ENCODE data around the gene GLB1L.
"Not testable (repeated sequence)": the region's sequence is repeated elsewhere in the genome, so short reads cannot be mapped to it uniquely, and the experiment has no call there.

GLB1L gene

DNA sequence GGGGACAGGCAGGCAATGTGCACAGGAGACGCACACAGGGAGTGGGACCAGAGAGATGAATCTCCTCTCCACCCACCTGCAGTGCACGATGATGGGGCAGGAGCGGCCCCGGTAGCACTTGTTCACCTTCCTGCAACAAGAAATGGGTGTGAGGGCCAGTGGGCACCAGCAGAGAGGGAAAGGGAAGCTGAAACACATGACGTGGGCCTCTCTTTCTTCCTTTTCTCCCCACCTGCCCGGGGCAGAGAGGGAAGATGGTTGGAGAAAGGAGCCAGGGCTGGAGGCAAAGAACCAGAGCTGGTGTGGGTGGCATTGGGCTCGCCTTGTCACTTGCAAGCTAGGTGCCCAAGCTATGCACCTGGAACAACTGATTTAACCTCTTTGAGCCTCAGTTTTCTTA is 46.1 kb upstream of the GLB1L start:
- Histone ChIP-seq H3K27ac (no peak overlapping the region), H3K27me3 (replicated peaks) (no peaks in the 10 kb centered on the region), H3K4me3 (ENCODE audit: low read depth, low read length) (no peak overlapping the region), H3K36me3 (replicated peaks) (no peaks in the 10 kb centered on the region)
- in situ Hi-C loops (cut with HindIII; ENCODE audit: low pct_ligation_motif_present, low sequenced_read_pairs), result no loop called here
- DNase-seq, result no peak
- TF ChIP-seq, protein P1, sequence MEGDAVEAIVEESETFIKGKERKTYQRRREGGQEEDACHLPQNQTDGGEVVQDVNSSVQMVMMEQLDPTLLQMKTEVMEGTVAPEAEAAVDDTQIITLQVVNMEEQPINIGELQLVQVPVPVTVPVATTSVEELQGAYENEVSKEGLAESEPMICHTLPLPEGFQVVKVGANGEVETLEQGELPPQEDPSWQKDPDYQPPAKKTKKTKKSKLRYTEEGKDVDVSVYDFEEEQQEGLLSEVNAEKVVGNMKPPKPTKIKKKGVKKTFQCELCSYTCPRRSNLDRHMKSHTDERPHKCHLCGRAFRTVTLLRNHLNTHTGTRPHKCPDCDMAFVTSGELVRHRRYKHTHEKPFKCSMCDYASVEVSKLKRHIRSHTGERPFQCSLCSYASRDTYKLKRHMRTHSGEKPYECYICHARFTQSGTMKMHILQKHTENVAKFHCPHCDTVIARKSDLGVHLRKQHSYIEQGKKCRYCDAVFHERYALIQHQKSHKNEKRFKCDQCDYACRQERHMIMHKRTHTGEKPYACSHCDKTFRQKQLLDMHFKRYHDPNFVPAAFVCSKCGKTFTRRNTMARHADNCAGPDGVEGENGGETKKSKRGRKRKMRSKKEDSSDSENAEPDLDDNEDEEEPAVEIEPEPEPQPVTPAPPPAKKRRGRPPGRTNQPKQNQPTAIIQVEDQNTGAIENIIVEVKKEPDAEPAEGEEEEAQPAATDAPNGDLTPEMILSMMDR (IDR thresholded peaks at IDR 0.05; ENCODE audit: low read depth, low read length, missing control alignments), result no peak

DNA sequence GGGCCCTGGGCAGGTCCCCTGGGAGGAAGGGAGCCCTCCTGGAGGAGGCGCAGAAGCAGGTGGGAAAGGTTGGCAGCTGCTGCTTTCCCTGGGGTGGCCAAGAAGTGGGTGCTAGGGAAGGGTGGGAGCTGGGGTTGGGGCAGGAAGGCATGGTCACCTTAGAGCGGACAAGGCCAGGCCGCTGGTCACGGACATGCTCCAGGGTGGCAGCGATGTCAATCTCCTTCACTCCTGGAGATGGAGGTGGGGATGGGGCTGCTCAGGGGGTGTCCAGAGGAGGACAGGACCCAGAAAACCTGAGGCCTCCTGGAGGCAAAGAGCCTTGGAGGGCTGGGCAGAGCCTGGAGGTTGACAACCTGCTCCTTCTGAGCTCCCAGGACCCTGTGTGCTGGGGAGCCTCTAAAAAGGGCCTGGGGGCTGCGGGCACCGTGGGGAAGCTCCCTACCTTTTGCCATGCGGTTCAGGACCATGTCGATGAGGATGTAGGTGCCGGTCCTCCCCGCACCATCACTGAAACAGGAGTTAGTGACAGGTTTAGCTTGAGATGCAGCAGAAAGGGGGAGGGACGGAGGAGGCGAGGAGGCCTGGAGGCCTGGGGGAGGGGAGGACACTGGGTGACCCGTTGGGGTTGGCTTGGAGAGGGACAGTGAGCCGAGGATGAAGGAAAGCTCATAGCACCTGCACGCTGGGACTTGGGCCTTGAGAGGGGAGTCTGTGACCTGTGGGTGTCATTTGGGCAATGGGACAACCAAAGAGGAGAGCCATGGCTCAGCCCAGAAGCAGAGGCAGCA is 45.3 kb upstream of the GLB1L start:
- H3K36me3 ChIP-seq (replicated peaks), result no peaks in the 10 kb centered on the region
- in situ Hi-C loops (cut with HindIII; ENCODE audit: low pct_ligation_motif_present, low sequenced_read_pairs), result no loop called here
- H3K27ac ChIP-seq, result no peak overlapping the region
- H3K4me3 ChIP-seq (ENCODE audit: low read depth, low read length), result no peak overlapping the region
- TF ChIP-seq, protein P1 (IDR thresholded peaks at IDR 0.05; ENCODE audit: low read depth, low read length, missing control alignments), result no peak
- no peaks in the 10 kb centered on the region for H3K27me3 ChIP-seq (replicated peaks)
- no peak for DNase-seq

DNA sequence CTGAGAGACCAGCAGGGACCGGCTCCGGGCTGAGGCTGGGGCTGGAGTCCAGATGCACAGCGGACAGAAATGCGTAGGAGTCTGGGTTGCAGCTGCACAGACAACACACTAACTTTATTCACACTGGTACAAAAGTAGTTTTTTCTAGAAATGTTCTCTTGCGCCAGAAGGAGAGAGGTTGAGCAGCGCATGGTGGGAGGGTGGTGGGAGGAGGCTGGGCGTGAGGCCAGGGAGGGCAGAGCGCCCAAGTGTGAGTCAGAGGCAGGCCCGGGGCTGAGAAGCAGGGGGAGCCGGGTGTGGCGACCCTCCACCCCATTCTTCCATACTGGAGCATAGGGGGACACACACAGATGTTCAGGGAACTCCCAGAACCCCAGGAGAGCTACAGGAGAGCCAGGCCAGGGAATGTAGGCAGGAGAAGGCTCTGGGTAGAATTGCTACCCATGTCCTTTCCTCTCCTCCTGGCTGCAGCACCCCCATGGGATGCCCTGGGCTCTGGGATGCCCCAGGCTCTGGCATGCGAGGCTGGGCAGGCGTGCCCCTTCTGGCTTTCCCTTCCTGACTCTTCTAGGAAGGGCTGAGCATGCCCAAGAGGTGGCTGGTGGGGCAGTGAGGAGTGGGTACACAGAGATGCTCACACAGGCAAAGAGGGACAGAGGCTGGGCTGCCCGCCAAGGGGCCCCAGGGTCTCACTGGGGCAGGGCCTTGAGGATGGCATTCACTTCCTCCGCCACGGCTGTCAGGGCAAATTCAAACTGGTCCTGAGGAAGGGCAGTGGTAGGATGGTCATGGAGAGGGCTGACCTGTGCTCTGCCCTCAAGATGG is 44.5 kb upstream of the GLB1L start:
- Histone ChIP-seq H3K27me3 (replicated peaks) (no peaks in the 10 kb centered on the region), H3K4me3 (ENCODE audit: low read depth, low read length) (no peak overlapping the region), H3K27ac (no peak overlapping the region), H3K36me3 (replicated peaks) (peaks cover 1% of the 10 kb centered on the region)
- in situ Hi-C loops (cut with HindIII; ENCODE audit: low pct_ligation_motif_present, low sequenced_read_pairs), result no loop called here
- DNase-seq, result peak; percentile 72
- TF ChIP-seq, protein P1 (IDR thresholded peaks at IDR 0.05; ENCODE audit: low read depth, low read length, missing control alignments), result no peak

DNA sequence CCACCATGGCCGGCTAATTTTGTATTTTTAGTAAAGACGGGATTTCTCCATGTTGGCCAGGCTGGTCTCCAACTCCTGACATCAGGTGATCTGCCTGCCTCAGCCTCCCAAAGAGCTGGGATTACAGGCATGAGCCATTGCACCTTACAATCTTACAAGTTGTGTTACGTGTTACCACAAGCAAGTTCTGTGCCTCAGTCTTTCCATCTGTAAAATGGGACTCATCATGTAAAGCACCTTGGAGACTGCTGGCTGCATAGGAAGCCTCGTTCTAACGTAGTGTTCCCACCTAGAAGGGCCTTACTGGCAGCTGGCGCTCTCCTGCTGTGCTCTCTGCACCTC is 43.9 kb upstream of the GLB1L start:
- H3K4me3 ChIP-seq (ENCODE audit: low read depth, low read length), result no peak overlapping the region
- TF ChIP-seq, protein P1 (IDR thresholded peaks at IDR 0.05; ENCODE audit: low read depth, low read length, missing control alignments), result no peak
- no peak overlapping the region for H3K27ac ChIP-seq
- H3K27me3 ChIP-seq (replicated peaks), result no peaks in the 10 kb centered on the region
- in situ Hi-C loops (cut with HindIII; ENCODE audit: low pct_ligation_motif_present, low sequenced_read_pairs), result no loop called here
- H3K36me3 ChIP-seq (replicated peaks), result peaks cover 5% of the 10 kb centered on the region
- no peak for DNase-seq

- Histone ChIP-seq H3K27me3 (replicated peaks) (no peaks in the 10 kb centered on the region), H3K4me3 (ENCODE audit: low read depth, low read length) (no peak overlapping the region), H3K36me3 (replicated peaks) (peaks cover 5% of the 10 kb centered on the region), H3K27ac (no peak overlapping the region)
- TF ChIP-seq, protein P1 (IDR thresholded peaks at IDR 0.05; ENCODE audit: low read depth, low read length, missing control alignments), result no peak
- in situ Hi-C loops (cut with HindIII; ENCODE audit: low pct_ligation_motif_present, low sequenced_read_pairs), result no loop called here
- DNase-seq, result no peak
Measured at GRCh38 chr2:219287580-219288265, 42.5 kb upstream of the GLB1L start.

- DNase-seq; H3K27me3 ChIP-seq (replicated peaks); in situ Hi-C loops (cut with HindIII; ENCODE audit: low pct_ligation_motif_present, low sequenced_read_pairs); H3K27ac ChIP-seq; H3K4me3 ChIP-seq (ENCODE audit: low read depth, low read length); H3K36me3 ChIP-seq (replicated peaks): not testable (repeated sequence)
Measured at GRCh38 chr2:219287116-219287440, 41.8 kb upstream of the GLB1L start.

Data from brain microvascular endothelial cell (primary cell).